GM03348 (cell line): ENCODE results near the gene WDR91.
A peak's percentile ranks its signal among the peaks of the same experiment; 100 is the strongest.

Experiments
- DNase-seq: peaks from one replicate; pipeline ENCODE4 v3.0.0; 2012; ENCODE audit warnings: low spot score

Gene WDR91

DNA sequence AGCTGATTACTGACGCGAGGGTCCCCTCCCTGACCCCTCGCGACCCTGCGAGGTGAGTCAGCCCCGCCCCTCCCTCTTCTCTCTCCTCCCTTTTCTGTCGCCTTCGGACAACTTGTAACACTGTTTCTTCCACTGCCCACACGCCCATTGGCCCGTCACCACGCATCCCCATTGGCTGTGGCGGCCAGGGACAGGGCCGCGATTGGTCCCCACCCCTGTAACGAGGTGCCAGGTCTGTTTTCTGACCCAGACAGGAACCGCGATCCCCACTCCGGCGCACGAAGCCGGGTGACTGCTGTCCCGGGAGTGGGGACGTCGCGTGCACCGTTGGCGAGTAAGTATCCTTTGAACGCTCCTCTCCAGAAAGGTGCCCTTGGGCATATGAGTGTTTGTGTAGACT is 22.2 kb upstream of the WDR91 start, which contains the start of gene STRA8:
STRA8 (plus strand) TSS at position 269 of the 400 bp plus-strand sequence. CDS start 6,687 bp downstream, outside the sequence.
- DNase-seq, result no peak

DNA sequence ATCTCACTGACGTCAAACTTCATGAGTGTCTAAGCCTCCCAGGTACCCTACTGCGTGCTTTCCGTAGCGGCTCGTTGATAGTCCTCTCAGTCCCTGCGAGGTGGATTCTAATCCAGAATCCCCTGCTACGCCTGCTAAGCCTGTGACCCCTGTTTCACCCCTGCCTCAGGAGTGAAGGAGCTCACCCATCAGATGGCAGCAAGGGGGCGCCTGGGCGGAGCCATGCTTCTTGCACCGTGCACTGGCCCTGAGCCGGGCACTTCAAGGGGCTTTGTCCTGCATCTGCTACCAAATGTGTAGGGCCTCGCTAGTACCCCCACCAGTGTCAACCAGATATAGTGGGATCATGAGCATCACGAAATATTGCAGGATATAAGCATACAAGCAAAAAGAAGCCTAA is 21.4 kb upstream of the WDR91 start:
- DNase-seq, result no peak

DNA sequence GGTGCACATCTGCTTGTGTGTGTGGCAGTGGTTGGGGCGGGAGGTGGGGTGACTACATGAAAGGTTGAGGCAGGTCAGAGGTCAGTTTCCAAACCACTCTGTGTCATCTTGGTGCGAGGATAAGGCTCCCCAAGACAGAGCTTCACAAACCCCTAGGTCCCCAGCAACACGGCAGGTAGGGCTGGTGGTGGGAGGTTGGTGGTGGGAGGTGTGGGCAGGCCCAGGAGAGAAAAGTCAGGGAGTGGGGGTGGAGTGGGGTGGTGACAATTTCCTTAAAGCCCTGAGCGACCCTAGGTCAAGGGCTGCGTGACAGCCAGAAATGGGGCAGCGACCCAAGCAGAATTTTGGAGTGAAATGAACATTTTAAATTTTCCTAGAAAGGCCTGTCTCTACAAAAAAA is 20.8 kb upstream of the WDR91 start:
- DNase-seq, result no peak

DNA sequence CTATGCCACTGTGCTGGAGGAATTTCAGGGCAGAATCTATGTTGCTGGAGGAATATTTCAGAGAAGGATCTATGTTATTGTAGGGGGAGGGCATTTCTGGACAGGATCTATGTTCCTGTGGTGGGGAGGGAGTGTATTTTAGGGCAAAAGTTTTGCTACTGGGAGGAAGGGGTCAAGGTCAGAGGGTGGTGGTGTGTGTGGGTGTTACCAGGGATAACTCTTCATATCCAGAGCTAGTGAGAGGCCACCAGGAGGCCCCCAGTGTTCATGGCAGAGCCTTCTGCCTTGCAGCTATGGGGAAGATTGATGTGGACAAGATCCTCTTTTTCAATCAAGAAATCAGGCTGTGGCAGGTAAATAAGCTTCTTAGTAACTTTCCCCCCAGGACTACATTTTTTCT is 20.4 kb upstream of the WDR91 start:
- DNase-seq, result no peak

DNA sequence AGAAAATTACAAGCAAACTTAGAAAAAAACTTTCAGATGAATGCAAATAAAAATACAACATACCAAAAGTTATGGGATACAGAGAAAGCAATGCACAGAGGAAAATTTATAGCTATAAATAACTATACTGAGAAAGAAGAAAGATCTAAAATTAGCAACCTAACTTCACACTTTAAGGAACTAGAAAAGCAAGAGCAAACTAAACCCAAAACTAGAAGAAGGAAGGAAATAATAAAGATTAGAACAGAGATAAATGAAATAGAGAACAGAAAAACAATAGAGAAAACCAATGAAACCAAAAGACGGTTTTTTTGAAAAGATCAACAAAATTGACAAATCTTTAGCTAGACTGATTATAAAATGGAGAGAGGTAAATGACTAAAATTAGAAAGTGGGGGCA is 12.7 kb upstream of the WDR91 start:
- DNase-seq, result no peak

DNA sequence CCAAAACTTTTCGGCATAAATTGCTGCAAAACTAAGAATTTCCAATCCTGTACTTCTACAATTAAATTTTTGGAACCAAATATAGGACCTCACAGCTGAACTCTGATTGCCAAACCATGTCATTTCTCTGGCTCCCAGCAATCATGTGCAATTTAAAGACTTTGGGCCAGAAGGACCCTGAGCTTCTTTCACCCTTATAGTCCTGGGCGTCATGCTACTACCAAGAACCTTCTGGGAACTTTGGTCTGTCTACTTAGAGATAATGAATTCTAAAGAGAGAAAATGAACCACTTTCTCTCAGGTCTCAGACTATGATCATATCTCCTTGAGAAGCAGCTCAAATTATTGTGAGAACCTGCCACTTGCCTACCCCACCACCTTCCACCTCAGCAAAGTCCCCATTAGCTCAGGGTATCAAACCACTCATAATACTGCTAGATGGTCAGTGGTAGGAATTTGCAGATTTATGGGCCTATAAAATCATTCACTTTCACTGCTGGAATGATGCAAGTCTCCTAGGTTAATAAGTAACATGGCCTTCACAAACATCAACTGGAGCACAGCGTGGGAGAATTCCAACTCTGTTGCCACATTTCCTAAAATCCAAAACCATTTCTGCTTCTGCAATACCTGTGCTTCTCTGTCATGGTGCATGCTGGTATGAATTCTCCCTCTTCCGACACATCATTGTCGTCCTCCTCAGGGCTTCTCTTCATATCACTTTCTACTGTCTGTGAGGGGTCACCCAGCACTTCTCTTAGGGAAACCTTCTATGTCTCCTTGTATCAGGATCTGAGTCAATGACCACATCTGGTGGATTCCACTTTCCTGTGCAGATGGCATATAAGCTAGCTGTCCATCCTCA is 6.6 kb upstream of the WDR91 start:
- no peak for DNase-seq

DNA sequence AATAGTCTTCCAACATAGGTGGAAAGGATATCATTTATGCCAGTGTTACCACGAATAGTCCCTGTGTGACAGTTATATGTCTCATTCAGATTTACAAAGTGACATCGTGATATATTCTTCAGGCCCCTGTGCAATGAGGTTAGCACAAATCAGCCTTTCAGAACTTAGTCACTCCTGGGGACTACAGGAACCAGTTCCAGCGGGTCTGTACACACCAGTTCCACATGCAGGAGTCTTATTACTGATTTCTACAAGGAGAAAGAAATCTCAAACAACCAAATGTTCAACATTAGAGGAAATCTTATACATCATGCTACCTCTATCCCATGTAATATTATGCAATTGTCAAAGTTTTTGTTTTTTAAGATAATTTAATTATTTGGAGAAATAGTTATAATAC is 4.4 kb upstream of the WDR91 start:
- no peak for DNase-seq

DNA sequence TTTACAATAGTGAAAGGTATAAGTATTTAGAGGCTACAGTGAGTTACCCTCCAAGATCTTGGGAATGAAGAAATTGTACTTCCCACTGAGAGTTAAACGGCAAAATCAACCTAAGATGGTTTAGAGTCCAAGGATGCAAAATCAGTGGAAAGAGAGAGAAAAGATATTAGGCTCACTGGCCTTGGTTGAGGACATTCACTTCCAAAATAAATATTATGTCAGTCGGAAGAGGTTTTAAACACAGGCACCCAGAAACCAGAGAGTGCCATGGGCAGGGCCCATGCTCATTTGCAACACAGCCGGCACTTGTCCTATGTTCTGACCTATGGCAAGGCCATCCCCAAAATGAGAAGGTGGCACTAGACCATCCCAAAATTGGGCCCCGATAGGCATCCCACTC is 3.9 kb upstream of the WDR91 start:
- no peak for DNase-seq

DNA sequence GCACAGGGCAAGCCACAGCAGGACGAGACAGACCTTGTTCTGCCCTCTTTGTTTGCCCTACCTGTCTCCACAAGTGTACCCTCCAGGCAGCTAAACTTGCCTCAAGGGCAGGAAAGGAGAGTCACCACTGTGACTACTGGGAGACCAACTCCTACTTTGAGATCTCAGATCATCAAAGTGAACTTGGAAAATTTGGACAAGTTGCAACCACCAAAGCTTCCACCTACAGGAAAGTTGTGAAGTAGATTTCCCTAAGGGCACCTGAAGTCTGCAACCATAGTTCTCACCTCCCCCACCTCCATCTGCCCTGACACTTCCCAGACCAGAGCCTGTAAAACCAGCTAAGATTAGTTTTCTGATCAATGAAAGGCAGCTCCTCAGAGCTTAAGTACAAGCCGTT is 2.5 kb upstream of the WDR91 start:
- no peak for DNase-seq

DNA sequence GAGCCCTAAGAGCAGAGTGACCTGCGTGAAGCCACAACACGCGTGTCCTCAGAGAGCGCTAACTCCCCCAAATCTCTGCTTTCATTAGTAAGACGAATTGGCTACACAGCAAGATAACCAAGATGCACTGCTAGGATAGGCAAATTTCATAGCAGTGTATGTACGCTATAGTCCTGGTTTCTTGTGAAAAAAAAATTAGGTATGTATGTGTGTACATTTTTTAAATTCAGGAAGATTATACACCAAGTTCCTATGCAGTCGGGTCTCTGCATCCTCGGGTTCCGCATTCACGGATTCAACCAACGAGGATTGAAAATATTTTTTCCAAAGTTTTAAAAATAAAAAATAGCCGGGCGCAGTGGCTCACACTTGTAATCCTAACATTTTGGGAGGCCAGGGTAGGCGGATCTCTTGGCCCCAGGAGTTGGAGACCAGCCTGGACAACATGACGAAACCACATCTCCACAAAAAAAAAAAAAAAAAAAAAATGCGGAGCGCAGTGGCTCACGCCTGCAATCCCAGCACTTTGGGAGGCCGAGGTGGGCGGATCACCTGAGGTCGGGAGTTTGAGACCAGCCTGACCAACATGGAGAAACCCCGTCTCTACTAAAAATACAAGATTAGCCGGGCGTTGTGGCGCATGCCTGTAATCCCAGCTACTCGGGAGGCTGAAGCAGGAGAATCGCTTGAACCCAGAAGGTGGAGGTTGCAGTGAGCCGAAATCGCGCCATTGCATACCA is 790 bp upstream of the WDR91 start:
- DNase-seq, result peak; percentile 21

DNA sequence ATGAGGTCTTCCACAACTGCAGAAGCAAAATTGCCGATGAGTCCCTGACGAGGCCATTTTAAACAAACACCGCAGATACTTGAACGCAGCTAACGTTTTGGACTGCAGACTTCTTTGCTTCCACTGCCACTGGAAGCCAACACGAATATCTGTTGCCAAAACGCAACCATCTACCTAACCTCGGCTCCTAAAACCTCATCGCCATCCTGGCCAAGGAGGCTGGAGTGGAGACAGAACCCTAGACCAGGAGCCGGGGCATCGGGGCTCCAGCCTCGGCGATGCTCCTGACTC is 493 bp downstream of the WDR91 start:
- DNase-seq, result no peak

DNA sequence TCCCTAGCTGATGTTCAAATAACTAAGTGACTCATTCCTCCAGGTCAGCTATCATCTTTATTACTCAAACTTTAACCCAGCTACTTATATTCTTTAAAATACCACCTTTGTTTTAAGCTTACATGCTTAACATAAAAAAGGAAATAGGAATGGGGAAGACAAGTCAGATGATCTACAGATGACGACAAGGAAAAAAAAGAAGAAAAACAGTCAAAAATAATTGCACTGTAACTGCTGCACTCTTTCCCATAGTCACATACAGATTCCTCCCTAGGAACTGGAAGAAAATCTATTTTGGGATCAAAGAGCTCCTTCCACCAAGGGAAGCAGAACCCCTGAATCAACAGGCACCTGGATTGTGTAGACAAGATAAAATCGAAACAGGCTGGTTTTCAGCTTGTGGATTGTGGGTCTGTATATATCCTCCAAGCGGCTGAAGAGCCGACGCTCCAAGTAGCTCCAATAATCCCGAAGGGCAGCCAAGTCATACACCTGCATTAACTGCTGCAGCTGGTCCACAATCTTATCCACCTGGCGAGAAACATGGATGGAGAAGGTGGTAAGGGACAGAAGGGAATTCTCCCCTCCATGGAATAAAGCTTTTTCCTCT is 2.0 kb downstream of the WDR91 start:
- no peak for DNase-seq

DNA sequence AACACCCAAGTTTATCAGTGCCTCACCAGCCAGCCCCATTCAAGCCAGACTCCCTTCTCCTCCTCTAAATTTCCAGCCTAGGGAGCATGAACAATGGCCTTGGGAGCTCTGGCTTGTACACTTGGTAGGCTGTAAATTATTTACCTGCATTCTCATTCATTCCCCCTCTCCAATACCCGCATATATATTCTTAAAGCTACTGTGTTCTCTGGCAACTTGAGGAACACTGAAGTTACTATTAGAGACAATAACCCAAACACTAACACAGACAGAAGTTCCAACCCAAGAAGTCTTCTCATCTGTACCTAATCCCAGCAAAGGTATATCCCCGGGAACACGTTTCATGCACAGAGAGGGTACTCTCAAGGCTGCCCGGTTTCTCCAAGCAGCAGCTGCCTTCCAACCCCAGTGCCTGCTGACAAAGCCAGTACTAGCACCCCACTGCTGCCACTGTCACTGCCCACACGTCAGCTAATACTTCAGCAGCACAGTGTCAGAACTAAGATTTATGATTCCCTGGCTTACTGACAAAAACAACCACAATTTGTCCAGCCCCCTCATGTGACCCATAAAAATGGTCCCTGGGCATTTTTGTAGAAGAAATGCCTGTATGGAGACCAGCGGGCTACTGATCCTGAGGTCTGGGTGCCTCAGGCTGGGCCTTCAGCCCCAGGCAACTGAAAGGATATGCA is 3.1 kb downstream of the WDR91 start:
- no peak for DNase-seq

DNA sequence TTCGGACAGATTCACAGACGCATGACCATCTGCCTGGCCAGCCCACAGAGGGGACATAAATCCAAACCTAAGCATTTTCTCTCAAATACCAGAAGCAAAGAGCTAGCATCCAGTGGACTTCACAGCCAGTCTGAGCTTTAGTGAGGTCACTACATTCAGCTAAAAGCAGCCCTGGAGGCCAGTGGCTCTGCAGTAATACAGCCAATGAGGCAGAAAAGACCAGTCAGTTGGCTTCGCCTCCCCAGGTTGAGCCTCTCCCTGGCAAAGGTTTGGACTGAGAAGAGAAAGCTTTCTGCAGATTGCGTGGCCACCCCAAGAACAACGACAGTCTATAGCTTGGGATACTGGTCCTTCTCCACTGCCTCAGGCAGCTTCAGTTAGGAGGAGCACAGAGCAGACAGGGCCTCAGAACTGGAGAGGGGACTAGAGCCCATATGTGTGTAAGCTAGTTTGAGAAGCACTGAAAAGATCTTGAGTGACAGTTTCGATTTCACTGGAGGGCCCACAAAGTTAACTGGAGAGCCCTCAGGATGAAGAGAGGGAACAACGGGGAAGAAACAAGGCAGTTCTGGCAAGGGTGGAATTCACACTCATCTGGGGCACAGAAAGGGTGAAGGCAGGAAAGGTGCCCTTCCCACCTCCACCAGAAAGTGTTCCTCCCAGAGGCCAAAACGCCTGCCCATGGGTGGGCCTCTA is 3.8 kb downstream of the WDR91 start:
- no peak for DNase-seq

DNA sequence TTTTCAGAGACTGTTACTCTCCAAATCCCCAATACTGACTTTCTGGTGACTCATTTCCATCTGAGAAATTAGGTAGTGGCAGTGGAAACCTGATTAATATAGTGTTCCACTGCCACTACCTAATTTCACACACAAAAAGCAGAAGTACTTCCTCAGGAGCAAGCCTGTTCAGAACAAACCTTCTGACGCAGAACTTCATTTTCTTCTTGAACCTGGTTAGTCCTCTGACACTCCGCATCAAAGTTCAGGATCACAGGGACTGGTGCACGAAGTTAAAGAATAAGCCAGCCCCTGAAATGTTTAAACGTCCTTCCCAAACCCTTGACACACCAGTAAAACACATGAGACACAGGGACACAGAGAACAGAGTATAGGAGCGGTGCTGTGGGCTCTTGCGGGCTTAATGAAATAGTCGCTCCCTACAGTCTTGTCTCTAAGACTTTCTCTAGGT is 4.4 kb downstream of the WDR91 start:
- DNase-seq, result no peak

DNA sequence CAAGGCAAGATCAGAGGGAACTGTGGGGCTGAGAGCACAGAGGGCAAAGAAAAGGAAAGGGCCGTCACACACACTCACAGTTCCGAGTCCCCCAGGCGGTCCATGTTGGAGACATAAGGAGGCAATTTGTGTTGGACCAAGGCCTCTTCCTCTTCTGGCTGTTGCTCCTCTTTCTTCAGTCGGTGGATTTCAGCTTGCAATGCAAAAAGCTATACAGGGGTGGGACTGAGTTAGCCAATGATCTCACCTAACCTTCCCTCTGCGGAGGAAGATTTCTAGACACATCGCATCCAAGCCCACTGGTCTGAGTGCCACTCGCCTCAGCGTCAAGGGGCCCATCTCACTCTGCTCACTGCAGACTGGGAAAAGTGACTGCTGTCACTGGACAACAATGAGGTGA is 5.5 kb downstream of the WDR91 start:
- DNase-seq, result no peak

DNA sequence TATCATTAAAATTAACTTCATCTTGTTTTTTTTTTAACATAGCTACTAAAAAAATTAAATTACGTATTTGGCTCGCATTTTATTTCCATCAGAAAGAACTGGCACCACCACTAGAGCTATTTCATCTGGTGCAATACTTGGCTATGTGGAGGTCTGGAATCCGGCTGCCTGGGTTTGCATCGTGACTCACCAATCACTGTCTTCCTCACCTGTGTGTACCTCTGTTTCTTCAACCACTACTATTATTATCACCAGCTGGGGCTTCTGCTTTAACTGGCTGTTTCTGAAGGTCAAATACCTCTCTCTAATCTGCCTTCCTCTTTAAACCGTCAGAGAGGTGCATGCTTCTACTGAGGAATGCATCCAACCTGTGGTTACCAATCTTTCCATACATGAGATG is 6.5 kb downstream of the WDR91 start:
- no peak for DNase-seq

DNA sequence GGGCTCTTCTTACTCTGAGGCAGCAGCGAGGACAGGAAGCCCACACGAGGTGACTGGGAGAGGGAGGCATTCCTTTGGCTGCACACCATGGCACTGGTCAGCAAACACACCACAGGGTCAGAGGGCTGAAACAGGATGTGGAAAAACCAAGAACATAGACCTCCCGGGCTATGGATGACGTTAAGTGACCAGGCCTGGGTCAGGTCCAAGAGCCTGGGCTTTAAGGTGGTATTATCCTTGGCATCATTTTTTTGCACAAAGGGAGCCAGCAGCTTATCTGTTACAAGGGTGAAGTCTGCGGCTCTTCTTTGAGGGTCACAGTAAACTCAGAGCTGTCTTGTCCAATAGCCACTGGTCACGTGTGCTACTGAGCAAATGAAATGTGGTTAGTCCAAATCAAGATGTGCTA is 7.0 kb downstream of the WDR91 start:
- no peak for DNase-seq

DNA sequence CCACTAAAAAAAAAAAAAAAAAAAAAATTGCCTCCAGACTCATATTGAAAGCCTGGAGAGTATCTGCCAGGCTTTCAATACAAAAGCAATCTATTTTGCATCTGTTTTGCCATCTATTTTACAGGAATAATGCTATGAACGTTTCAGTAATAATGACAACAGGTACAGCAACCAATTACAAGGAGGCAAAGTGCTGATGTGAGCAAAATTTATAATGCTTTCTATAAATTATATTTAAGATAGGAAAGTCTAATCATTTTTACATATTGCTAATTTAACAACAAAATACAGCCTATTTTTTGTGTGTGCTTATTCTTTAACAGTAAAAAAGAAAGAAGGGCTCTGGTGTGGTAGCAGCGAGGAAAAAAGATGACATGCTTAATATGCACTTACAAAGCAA is 10.0 kb downstream of the WDR91 start:
- DNase-seq, result no peak

DNA sequence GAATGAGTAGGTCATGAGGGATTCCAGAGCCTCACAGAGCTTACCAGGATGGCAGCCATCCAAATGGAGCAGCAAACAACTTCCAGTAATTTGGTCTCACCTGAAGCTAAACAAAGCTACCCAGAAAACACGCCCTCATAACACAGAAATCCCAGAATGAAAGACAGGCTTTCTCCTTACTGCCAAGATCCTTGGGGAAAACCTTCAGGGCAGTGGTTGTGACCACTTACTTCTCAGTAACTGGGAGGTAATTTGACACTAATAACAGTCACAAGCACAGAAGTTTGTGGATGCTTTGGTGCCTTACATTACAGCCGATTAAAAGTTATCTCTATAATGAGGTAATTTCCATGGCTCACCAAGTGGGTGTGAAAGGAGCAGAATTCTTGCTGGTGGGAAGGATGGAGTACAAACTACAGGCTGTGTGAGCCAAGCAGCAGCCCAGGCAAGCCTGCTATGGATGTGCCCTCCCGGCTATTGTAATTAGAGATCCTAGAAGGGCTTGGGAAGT is 10.4 kb downstream of the WDR91 start:
- no peak for DNase-seq

DNA sequence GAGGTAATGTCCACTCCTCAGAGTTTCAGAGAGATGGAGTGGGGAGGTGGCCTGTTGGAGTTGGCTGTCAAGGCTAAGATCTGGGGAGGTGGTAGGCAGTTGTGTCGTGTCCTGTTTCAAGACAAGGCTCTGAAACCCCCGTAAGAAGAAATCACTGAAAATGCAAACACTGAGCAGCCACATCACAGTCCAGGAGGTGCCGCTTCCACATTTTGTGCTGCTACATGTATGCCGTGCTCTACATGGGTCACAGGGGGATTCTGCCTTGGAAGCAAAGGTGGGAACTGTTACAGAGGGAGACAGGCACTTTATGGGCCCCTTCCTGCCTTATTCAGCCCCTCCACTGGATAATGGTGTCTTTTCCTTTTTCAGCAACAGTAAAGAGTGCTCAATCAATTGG is 11.9 kb downstream of the WDR91 start:
- DNase-seq, result no peak
